HG02973 (cell line): Measurements from ENCODE around the gene QSOX2.

ENCODE experiments used
- ATAC-seq: cut with Tn5 transposase; IDR thresholded peaks from one replicate; pipeline ENCODE4 v1.9.1; 2021; ENCODE audit warnings: moderate library complexity; ENCODE audit not compliant: unreplicated experiment

QSOX2 gene

GRCh38 chr9:136178773-136179075 lies 66.9 kb downstream of the QSOX2 start:
- no peak for ATAC-seq

GRCh38 chr9:136178061-136178772 lies 67.4 kb downstream of the QSOX2 start:
- ATAC-seq = no peak

GRCh38 chr9:136177224-136177623 lies 68.4 kb downstream of the QSOX2 start:
- no peak for ATAC-seq

GRCh38 chr9:136175616-136176197 lies 69.9 kb downstream of the QSOX2 start:
- ATAC-seq = no peak

GRCh38 chr9:136174779-136175615 lies 70.6 kb downstream of the QSOX2 start:
- ATAC-seq = no peak

GRCh38 chr9:136173648-136174290 lies 71.8 kb downstream of the QSOX2 start:
- ATAC-seq = no peak

GRCh38 chr9:136172412-136173079 lies 73.1 kb downstream of the QSOX2 start:
- no peak for ATAC-seq

- no peak for ATAC-seq
Measured at GRCh38 chr9:136171801-136172411, 73.7 kb downstream of the QSOX2 start.

GRCh38 chr9:136171009-136171800 lies 74.4 kb downstream of the QSOX2 start:
- ATAC-seq = no peak

GRCh38 chr9:136170006-136170901 lies 75.4 kb downstream of the QSOX2 start:
- no peak for ATAC-seq

- no peak for ATAC-seq
Measured at GRCh38 chr9:136169495-136169894, 76.1 kb downstream of the QSOX2 start.

- no peak for ATAC-seq
Measured at GRCh38 chr9:136163248-136163850, 82.3 kb downstream of the QSOX2 start.

- no peak for ATAC-seq
Measured at GRCh38 chr9:136160995-136161610, 84.5 kb downstream of the QSOX2 start.

- no peak for ATAC-seq
Measured at GRCh38 chr9:136160381-136160841, 85.2 kb downstream of the QSOX2 start.

GRCh38 chr9:136159851-136160250 lies 85.8 kb downstream of the QSOX2 start:
- ATAC-seq = no peak

GRCh38 chr9:136157477-136158265 lies 87.9 kb downstream of the QSOX2 start:
- ATAC-seq = no peak
